Germinal center (tissue), 1 donor: ENCODE data around the gene DRG2.
A peak's percentile ranks its signal among the peaks of the same experiment; 100 is the strongest.

ENCODE experiments used
- DNase-seq: peaks from one replicate; pipeline ENCODE4 v3.0.0; 2012; ENCODE audit warnings: mixed read lengths, low spot score

The DRG2 gene

GRCh38 chr17:18117533-18117932 lies 29.8 kb downstream of the DRG2 start:
- DNase-seq: no peak

- DNase-seq: no peak
Measured at GRCh38 chr17:18117982-18118975, 30.5 kb downstream of the DRG2 start.

- no peak for DNase-seq
Measured at GRCh38 chr17:18119166-18119745, 31.5 kb downstream of the DRG2 start.

GRCh38 chr17:18119938-18120337 lies 32.2 kb downstream of the DRG2 start:
- no peak for DNase-seq

- no peak for DNase-seq
Measured at GRCh38 chr17:18120461-18121017, 32.8 kb downstream of the DRG2 start.

GRCh38 chr17:18121144-18121910 lies 33.6 kb downstream of the DRG2 start:
- no peak for DNase-seq

GRCh38 chr17:18122990-18123753 lies 35.4 kb downstream of the DRG2 start:
- no peak for DNase-seq

- no peak for DNase-seq
Measured at GRCh38 chr17:18124345-18125126, 36.8 kb downstream of the DRG2 start.

GRCh38 chr17:18129041-18129502 lies 41.3 kb downstream of the DRG2 start:
- DNase-seq: no peak

- no peak for DNase-seq
Measured at GRCh38 chr17:18132711-18133110, 45.0 kb downstream of the DRG2 start.

- DNase-seq: no peak
Measured at GRCh38 chr17:18136357-18136756, 48.6 kb downstream of the DRG2 start.

GRCh38 chr17:18138065-18138749 lies 50.5 kb downstream of the DRG2 start:
- DNase-seq: no peak

GRCh38 chr17:18139092-18139491 lies 51.3 kb downstream of the DRG2 start:
- no peak for DNase-seq

- no peak for DNase-seq
Measured at GRCh38 chr17:18139498-18139897, 51.8 kb downstream of the DRG2 start.

- DNase-seq: no peak
Measured at GRCh38 chr17:18139949-18140348, 52.2 kb downstream of the DRG2 start.

- no peak for DNase-seq
Measured at GRCh38 chr17:18140648-18141047, 52.9 kb downstream of the DRG2 start.

GRCh38 chr17:18141210-18141803 lies 53.6 kb downstream of the DRG2 start:
- DNase-seq: peak; percentile 51

- DNase-seq: no peak
Measured at GRCh38 chr17:18142417-18142816, 54.7 kb downstream of the DRG2 start.
